GM23338 (cell line): Measurements from ENCODE around the gene NPR2. TPM values are rescaled to one million over a fixed set of nuclear protein-coding genes. Genes with fewer than 3 reads are reported as not detected.

Source experiments
- ATAC-seq: fragments of 200-7000 bp; cut with Tn5 transposase; 3 replicates; pipeline ENCODE4 v1.9.1; 2020
- DNase-seq: peaks from one replicate; pipeline ENCODE4 v3.0.0-alpha.2; 2015; ENCODE audit warnings: low spot score
- H2AFZ ChIP-seq: fragments of 200-600 bp; sonication (generic); 2 replicates; pipeline ENCODE4 v1.8.0; 2016; ENCODE audit warnings: antibody characterized with exemption, mild to moderate bottlenecking, moderate library complexity
- H3F3A ChIP-seq: fragments of 200-600 bp; sonication (generic); replicated peaks from 2 replicates; pipeline ENCODE4 v1.8.0; 2017; ENCODE audit warnings: antibody characterized with exemption, mixed run types, low read depth
- H3K27ac ChIP-seq: fragments of 200-600 bp; sonication (generic); 2 replicates; pipeline ENCODE4 v1.6.1; 2016; ENCODE audit warnings: low read depth
- H3K27me3 ChIP-seq: fragments of 200-600 bp; sonication (generic); 2 replicates; pipeline ENCODE4 v1.8.0; 2016; ENCODE audit warnings: mild to moderate bottlenecking, mixed run types, moderate library complexity; ENCODE audit not compliant: insufficient read depth
- H3K36me3 ChIP-seq: fragments of 200-600 bp; sonication (generic); 2 replicates; pipeline ENCODE4 v1.8.0; 2016; ENCODE audit warnings: mild to moderate bottlenecking; ENCODE audit not compliant: insufficient read depth
- H3K4me1 ChIP-seq: fragments of 200-600 bp; sonication (generic); 2 replicates; pipeline ENCODE4 v1.8.0; 2016; ENCODE audit warnings: mild to moderate bottlenecking, moderate library complexity; ENCODE audit not compliant: insufficient read depth
- H3K4me2 ChIP-seq: fragments of 200-600 bp; sonication (generic); 2 replicates; pipeline ENCODE4 v1.7.1; 2017; ENCODE audit warnings: mixed run types
- H3K4me3 ChIP-seq: fragments of 200-600 bp; sonication (generic); 2 replicates; pipeline ENCODE4 v1.6.1; 2016; ENCODE audit warnings: mixed run types
- H3K79me2 ChIP-seq: fragments of 200-600 bp; sonication (generic); replicated peaks from 2 replicates; pipeline ENCODE4 v1.8.0; 2017; ENCODE audit warnings: mild to moderate bottlenecking; ENCODE audit not compliant: insufficient read depth
- H3K9me2 ChIP-seq: fragments of 200-600 bp; sonication (generic); 2 replicates; pipeline ENCODE4 v1.8.0; 2017; ENCODE audit not compliant: insufficient read depth
- H4K20me1 ChIP-seq: fragments of 200-600 bp; sonication (generic); replicated peaks from 2 replicates; pipeline ENCODE4 v1.8.0; 2017; ENCODE audit warnings: mild to moderate bottlenecking; ENCODE audit not compliant: insufficient read depth
- H3K27ac Mint-ChIP-seq: 2 replicates; pipeline ENCODE4 v1.8.0; 2020; ENCODE audit warnings: inconsistent platforms, mild to moderate bottlenecking, moderate library complexity, mixed read lengths
- H3K27me3 Mint-ChIP-seq: 3 replicates; pipeline ENCODE4 v1.8.0; 2022; ENCODE audit warnings: low read depth, mild to moderate bottlenecking, moderate library complexity, mixed read lengths, inconsistent platforms; ENCODE audit not compliant: insufficient read depth, poor library complexity
- H3K36me3 Mint-ChIP-seq: 3 replicates; pipeline ENCODE4 v1.8.0; 2021; ENCODE audit warnings: low read depth, mild to moderate bottlenecking, inconsistent platforms, moderate library complexity, mixed read lengths
- H3K4me1 Mint-ChIP-seq: 3 replicates; pipeline ENCODE4 v1.8.0; 2020; ENCODE audit warnings: mild to moderate bottlenecking, inconsistent platforms, mixed read lengths
- H3K4me3 Mint-ChIP-seq: 3 replicates; pipeline ENCODE4 v1.8.0; 2021; ENCODE audit warnings: moderate library complexity, mild to moderate bottlenecking, inconsistent platforms, mixed read lengths
- H3K9me3 Mint-ChIP-seq: 3 replicates; pipeline ENCODE4 v1.8.0; 2020; ENCODE audit warnings: moderate library complexity, mild to moderate bottlenecking, inconsistent platforms, mixed read lengths
- CREB1 ChIP-seq: fragments of 250-450 bp; sonication (Bioruptor Pico); IDR thresholded peaks from 2 replicates; pipeline ENCODE4 v1.5.0; 2020; ENCODE audit warnings: low read depth, mild to moderate bottlenecking, moderate library complexity
- EZH2 ChIP-seq: fragments of 200-600 bp; sonication (generic); IDR thresholded peaks from one replicate; pipeline ENCODE4 v1.8.0; 2017; ENCODE audit warnings: antibody characterized with exemption, mild to moderate bottlenecking, low read depth; ENCODE audit not compliant: unreplicated experiment
- EZH2phosphoT487 ChIP-seq: fragments of 200-600 bp; sonication (generic); IDR thresholded peaks from one replicate; pipeline ENCODE4 v1.8.1; 2018; ENCODE audit warnings: antibody characterized with exemption; ENCODE audit not compliant: unreplicated experiment
- JUNB ChIP-seq: IDR thresholded peaks from one replicate; pipeline ENCODE4 v1.6.1; 2016; ENCODE audit warnings: antibody characterized with exemption; ENCODE audit not compliant: unreplicated experiment
- NANOG ChIP-seq: IDR thresholded peaks from 2 replicates; pipeline ENCODE4 v1.6.1; 2016; ENCODE audit warnings: antibody characterized with exemption, borderline replicate concordance
- POLR2AphosphoS5 ChIP-seq: IDR thresholded peaks from 2 replicates; pipeline ENCODE4 v1.6.1; 2016; ENCODE audit warnings: antibody characterized with exemption, low read depth
- STAT1 ChIP-seq: IDR thresholded peaks from one replicate; pipeline ENCODE4 v1.6.1; 2016; ENCODE audit warnings: antibody characterized with exemption; ENCODE audit not compliant: unreplicated experiment
- ZNF114 ChIP-seq: fragments of 250-450 bp; sonication (Bioruptor Pico); IDR thresholded peaks from 2 replicates; pipeline ENCODE4 v1.5.0; 2020; ENCODE audit warnings: mild to moderate bottlenecking, moderate library complexity
- ZNF331 ChIP-seq: fragments of 250-450 bp; sonication (Bioruptor Pico); IDR thresholded peaks from 2 replicates; pipeline ENCODE4 v1.5.0; 2020; ENCODE audit warnings: low read depth, mild to moderate bottlenecking, moderate library complexity
- polyA plus RNA-seq: library from polyadenylated mRNA; unstranded; fragments of >200 nt; fragmentation: Nextera tagmentation; extraction: Ambion mirVana; gene quantifications from 2 replicates; pipeline ENCODE4 v1.2.1, GENCODE V29; 2016
- total RNA-seq: library from RNA; depleted of rRNA; stranded (reverse); fragments of >200 nt; shearing (Covaris generic); gene quantifications from 2 replicates; pipeline ENCODE4 v1.2.3, GENCODE V29; 2014
- TF ChIP-seq, protein P1 (sequence below): IDR thresholded peaks from 2 replicates; pipeline ENCODE4 v1.6.1; 2016; ENCODE audit warnings: antibody characterized with exemption
- TF ChIP-seq, protein P2 (sequence below): fragments of 250-450 bp; sonication (Bioruptor Pico); IDR thresholded peaks from 2 replicates; pipeline ENCODE4 v1.5.0; 2020; ENCODE audit warnings: mild to moderate bottlenecking, moderate library complexity
- TF ChIP-seq, protein P3 (sequence below), 2 experiments: fragments of 200-600 bp in 1 of 2; sonication (generic) in 1 of 2; conservative IDR thresholded peaks; 2 replicates each; pipeline versions ENCODE4 v1.5.1 to v1.6.1; 2016 to 2017; ENCODE audit warnings: antibody characterized with exemption in 2 of 2, low read depth in 2 of 2, mild to moderate bottlenecking in 2 of 2, moderate library complexity in 1 of 2

Gene NPR2
- total and polyA plus RNA-seq, 2 experiments from 2014 or later: 9.0 to 14.4 TPM

DNA sequence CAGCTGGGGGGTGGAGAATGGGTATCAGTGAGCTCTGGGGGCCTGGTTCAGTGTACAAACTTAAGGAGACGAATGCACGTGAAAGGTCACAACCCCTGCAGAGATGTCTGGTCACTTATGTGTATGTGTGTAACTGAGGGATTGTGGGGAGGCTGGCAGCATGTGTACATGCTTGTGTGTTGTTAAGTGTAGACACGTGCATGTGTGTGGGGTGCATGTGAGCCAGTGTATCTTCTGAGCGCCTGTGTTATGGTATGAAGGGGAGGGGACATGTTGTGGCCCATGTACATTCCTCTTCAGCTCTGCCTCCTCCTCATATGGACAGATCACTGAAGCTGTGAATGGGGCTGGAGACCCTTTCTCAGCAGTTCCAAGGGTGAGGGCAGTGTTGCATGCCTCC is 39.6 kb downstream of the NPR2 start:
- peaks cover 34% of the 10 kb centered on the region for H3K4me1 Mint-ChIP-seq

More for the DNA sequence above, 39.6 kb downstream of the NPR2 start:
- no peaks in the 10 kb centered on the region; the same call in 2 of the 3 replicates for H3K9me3 Mint-ChIP-seq
- ATAC-seq (no peak), DNase-seq (no peak)
- Histone ChIP-seq H3K79me2 (no peaks in the 10 kb centered on the region), H3K27me3 (no peaks in the 10 kb centered on the region), H3K9me2 (no peaks in the 10 kb centered on the region), H3K27ac (no peak overlapping the region), H2AFZ (no peak overlapping the region), H3F3A (0 out of 2 replicates have a peak, but pooled peaks cover 6% of the 10 kb centered on the region), H3K36me3 (no peaks in the 10 kb centered on the region), H3K4me3 (no peak overlapping the region), H3K4me1 (peaks cover 8% of the 10 kb centered on the region; the same call in 1 of the 2 replicates), H3K4me2 (no peak overlapping the region), H4K20me1 (no peaks in the 10 kb centered on the region; the same call in 1 of the 2 replicates)
- TF ChIP-seq CREB1: no peak
- TF ChIP-seq JUNB: no peak
- TF ChIP-seq POLR2AphosphoS5: no peak
- TF ChIP-seq, protein P1, sequence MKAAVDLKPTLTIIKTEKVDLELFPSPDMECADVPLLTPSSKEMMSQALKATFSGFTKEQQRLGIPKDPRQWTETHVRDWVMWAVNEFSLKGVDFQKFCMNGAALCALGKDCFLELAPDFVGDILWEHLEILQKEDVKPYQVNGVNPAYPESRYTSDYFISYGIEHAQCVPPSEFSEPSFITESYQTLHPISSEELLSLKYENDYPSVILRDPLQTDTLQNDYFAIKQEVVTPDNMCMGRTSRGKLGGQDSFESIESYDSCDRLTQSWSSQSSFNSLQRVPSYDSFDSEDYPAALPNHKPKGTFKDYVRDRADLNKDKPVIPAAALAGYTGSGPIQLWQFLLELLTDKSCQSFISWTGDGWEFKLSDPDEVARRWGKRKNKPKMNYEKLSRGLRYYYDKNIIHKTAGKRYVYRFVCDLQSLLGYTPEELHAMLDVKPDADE: no peak
- TF ChIP-seq ZNF331 (CRISPR knock-in tag): no peak
- TF ChIP-seq ZNF114 (CRISPR knock-in tag): no peak
- TF ChIP-seq, protein P2, sequence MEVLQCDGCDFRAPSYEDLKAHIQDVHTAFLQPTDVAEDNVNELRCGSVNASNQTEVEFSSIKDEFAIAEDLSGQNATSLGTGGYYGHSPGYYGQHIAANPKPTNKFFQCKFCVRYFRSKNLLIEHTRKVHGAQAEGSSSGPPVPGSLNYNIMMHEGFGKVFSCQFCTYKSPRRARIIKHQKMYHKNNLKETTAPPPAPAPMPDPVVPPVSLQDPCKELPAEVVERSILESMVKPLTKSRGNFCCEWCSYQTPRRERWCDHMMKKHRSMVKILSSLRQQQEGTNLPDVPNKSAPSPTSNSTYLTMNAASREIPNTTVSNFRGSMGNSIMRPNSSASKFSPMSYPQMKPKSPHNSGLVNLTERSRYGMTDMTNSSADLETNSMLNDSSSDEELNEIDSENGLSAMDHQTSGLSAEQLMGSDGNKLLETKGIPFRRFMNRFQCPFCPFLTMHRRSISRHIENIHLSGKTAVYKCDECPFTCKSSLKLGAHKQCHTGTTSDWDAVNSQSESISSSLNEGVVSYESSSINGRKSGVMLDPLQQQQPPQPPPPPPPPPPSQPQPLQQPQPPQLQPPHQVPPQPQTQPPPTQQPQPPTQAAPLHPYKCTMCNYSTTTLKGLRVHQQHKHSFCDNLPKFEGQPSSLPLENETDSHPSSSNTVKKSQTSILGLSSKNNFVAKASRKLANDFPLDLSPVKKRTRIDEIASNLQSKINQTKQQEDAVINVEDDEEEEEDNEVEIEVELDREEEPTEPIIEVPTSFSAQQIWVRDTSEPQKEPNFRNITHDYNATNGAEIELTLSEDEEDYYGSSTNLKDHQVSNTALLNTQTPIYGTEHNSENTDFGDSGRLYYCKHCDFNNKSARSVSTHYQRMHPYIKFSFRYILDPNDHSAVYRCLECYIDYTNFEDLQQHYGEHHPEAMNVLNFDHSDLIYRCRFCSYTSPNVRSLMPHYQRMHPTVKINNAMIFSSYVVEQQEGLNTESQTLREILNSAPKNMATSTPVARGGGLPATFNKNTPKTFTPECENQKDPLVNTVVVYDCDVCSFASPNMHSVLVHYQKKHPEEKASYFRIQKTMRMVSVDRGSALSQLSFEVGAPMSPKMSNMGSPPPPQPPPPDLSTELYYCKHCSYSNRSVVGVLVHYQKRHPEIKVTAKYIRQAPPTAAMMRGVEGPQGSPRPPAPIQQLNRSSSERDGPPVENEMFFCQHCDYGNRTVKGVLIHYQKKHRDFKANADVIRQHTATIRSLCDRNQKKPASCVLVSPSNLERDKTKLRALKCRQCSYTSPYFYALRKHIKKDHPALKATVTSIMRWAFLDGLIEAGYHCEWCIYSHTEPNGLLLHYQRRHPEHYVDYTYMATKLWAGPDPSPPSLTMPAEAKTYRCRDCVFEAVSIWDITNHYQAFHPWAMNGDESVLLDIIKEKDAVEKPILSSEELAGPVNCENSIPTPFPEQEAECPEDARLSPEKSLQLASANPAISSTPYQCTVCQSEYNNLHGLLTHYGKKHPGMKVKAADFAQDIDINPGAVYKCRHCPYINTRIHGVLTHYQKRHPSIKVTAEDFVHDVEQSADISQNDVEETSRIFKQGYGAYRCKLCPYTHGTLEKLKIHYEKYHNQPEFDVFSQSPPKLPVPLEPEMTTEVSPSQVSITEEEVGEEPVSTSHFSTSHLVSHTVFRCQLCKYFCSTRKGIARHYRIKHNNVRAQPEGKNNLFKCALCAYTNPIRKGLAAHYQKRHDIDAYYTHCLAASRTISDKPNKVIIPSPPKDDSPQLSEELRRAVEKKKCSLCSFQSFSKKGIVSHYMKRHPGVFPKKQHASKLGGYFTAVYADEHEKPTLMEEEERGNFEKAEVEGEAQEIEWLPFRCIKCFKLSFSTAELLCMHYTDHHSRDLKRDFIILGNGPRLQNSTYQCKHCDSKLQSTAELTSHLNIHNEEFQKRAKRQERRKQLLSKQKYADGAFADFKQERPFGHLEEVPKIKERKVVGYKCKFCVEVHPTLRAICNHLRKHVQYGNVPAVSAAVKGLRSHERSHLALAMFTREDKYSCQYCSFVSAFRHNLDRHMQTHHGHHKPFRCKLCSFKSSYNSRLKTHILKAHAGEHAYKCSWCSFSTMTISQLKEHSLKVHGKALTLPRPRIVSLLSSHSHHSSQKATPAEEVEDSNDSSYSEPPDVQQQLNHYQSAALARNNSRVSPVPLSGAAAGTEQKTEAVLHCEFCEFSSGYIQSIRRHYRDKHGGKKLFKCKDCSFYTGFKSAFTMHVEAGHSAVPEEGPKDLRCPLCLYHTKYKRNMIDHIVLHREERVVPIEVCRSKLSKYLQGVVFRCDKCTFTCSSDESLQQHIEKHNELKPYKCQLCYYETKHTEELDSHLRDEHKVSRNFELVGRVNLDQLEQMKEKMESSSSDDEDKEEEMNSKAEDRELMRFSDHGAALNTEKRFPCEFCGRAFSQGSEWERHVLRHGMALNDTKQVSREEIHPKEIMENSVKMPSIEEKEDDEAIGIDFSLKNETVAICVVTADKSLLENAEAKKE (CRISPR knock-in tag): no peak
- TF ChIP-seq, protein P3, sequence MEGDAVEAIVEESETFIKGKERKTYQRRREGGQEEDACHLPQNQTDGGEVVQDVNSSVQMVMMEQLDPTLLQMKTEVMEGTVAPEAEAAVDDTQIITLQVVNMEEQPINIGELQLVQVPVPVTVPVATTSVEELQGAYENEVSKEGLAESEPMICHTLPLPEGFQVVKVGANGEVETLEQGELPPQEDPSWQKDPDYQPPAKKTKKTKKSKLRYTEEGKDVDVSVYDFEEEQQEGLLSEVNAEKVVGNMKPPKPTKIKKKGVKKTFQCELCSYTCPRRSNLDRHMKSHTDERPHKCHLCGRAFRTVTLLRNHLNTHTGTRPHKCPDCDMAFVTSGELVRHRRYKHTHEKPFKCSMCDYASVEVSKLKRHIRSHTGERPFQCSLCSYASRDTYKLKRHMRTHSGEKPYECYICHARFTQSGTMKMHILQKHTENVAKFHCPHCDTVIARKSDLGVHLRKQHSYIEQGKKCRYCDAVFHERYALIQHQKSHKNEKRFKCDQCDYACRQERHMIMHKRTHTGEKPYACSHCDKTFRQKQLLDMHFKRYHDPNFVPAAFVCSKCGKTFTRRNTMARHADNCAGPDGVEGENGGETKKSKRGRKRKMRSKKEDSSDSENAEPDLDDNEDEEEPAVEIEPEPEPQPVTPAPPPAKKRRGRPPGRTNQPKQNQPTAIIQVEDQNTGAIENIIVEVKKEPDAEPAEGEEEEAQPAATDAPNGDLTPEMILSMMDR (conservative IDR thresholded peaks at IDR 0.05; ENCODE audit: low read depth in 2 of 2): no peak
- TF ChIP-seq STAT1: no peak
- no peak for TF ChIP-seq NANOG
- no peak for TF ChIP-seq EZH2phosphoT487
- TF ChIP-seq EZH2: no peak
- H3K36me3 Mint-ChIP-seq: no peaks in the 10 kb centered on the region
- peaks cover 14% of the 10 kb centered on the region for H3K27me3 Mint-ChIP-seq
- H3K27ac Mint-ChIP-seq: no peak overlapping the region
- H3K4me3 Mint-ChIP-seq: no peak overlapping the region; the same call in 2 of the 3 replicates
